HEK293 (cell line): ENCODE measurements around the gene GMPR.

Source experiments
- PRDM10 ChIP-seq: fragments of 450-650 bp; formaldehyde crosslinking; IDR thresholded peaks from 2 replicates; pipeline ENCODE4 v1.5.1; 2016; ENCODE audit warnings: missing biosample characterization, missing genetic modification characterization
- TRIM28 ChIP-seq: IDR thresholded peaks from 2 replicates; pipeline ENCODE4 v1.6.1; 2011; ENCODE audit warnings: low read length, control low read depth, borderline replicate concordance
- ZNF112 ChIP-seq: fragments of 450-650 bp; formaldehyde crosslinking; IDR thresholded peaks from 2 replicates; pipeline ENCODE4 v1.5.0; 2017; ENCODE audit warnings: missing biosample characterization, missing genetic modification characterization
- ZNF114 ChIP-seq: fragments of 450-650 bp; formaldehyde crosslinking; IDR thresholded peaks from 2 replicates; pipeline ENCODE4 v1.5.0; 2017; ENCODE audit warnings: missing biosample characterization, missing genetic modification characterization
- ZNF274 ChIP-seq, 2 experiments: fragments of 200-500 bp in 1 of 2; fragments of 450-650 bp in 1 of 2; sonication (Bioruptor generic) in 1 of 2; formaldehyde crosslinking in 1 of 2; IDR thresholded peaks; 2 replicates each; pipeline versions ENCODE4 v1.5.1 to v1.6.1; 2014 to 2016; ENCODE audit warnings: borderline replicate concordance in 1 of 2, inconsistent platforms in 1 of 2, low read length in 1 of 2, missing biosample characterization in 1 of 2, missing genetic modification characterization in 1 of 2
- ZNF544 ChIP-seq: fragments of 450-650 bp; formaldehyde crosslinking; IDR thresholded peaks from 2 replicates; pipeline ENCODE4 v1.5.0; 2017; ENCODE audit warnings: missing biosample characterization, missing genetic modification characterization
- TF ChIP-seq, protein P1 (sequence below): fragments of 450-650 bp; formaldehyde crosslinking; IDR thresholded peaks from 2 replicates; pipeline ENCODE4 v1.5.1; 2016; ENCODE audit warnings: missing biosample characterization, missing genetic modification characterization
- TF ChIP-seq, protein P2 (sequence below): fragments of 450-650 bp; formaldehyde crosslinking; IDR thresholded peaks from 2 replicates; pipeline ENCODE4 v1.5.1; 2016; ENCODE audit warnings: missing biosample characterization, missing genetic modification characterization
- TF ChIP-seq, protein P3 (sequence below): fragments of 450-650 bp; IDR thresholded peaks from 2 replicates; pipeline ENCODE4 v1.5.1; 2018; ENCODE audit warnings: missing biosample characterization, missing genetic modification characterization
- TF ChIP-seq, protein P4 (sequence below): sonication (generic); formaldehyde crosslinking; IDR thresholded peaks from 2 replicates; pipeline ENCODE4 v1.8.1; 2022; ENCODE audit warnings: mild to moderate bottlenecking, moderate library complexity, missing genetic modification reagents

DNA sequence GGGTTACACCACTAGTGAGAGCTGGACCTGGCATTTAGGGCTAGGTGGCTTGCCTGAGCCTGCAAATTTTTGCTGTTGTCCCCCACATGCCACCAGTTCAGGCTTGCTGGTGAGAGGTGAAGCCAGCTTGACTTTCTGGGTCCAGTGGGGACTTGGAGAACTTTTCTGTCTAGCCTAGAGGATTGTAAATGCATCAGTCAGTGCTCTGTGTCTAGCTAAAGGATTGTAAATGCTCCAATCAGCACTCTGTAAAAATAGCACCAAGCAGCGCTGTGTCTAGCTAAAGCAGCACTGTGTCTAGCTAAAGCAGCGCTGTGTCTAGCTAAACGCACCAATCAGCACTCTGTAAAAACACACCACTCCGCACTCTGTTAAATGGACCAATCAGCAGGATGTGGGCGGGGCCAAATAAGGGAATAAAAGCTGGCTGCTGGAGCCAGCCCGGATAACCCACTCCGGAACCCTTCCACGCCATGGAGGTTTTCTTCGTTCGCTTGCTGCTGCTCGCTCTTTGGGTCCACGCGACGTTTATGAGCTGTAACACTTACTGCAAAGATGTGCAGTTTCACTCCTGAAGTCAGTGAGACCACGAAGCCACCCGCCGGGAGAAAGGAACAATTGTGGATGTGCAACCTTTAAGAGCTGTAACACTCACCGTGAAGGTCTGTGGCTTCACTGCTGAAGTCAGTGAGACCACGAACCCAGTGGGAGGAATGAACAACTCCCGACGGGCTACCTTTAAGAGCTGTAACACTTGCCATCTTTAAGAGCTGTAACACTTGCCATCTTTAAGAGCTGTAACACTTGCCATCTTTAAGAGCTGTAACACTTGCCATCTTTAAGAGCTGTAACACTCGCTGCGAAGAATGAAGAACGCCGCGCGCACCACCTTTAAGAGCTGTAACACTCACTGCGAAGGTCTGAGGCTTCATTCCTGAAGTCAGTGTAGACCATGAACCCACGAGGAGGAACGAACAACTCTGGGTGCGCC is 27.3 kb downstream of the GMPR start:
- TF ChIP-seq, protein P1, sequence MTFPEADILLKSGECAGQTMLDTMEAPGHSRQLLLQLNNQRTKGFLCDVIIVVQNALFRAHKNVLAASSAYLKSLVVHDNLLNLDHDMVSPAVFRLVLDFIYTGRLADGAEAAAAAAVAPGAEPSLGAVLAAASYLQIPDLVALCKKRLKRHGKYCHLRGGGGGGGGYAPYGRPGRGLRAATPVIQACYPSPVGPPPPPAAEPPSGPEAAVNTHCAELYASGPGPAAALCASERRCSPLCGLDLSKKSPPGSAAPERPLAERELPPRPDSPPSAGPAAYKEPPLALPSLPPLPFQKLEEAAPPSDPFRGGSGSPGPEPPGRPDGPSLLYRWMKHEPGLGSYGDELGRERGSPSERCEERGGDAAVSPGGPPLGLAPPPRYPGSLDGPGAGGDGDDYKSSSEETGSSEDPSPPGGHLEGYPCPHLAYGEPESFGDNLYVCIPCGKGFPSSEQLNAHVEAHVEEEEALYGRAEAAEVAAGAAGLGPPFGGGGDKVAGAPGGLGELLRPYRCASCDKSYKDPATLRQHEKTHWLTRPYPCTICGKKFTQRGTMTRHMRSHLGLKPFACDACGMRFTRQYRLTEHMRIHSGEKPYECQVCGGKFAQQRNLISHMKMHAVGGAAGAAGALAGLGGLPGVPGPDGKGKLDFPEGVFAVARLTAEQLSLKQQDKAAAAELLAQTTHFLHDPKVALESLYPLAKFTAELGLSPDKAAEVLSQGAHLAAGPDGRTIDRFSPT (tag by site-specific recombination): no peak
- TF ChIP-seq, protein P2, sequence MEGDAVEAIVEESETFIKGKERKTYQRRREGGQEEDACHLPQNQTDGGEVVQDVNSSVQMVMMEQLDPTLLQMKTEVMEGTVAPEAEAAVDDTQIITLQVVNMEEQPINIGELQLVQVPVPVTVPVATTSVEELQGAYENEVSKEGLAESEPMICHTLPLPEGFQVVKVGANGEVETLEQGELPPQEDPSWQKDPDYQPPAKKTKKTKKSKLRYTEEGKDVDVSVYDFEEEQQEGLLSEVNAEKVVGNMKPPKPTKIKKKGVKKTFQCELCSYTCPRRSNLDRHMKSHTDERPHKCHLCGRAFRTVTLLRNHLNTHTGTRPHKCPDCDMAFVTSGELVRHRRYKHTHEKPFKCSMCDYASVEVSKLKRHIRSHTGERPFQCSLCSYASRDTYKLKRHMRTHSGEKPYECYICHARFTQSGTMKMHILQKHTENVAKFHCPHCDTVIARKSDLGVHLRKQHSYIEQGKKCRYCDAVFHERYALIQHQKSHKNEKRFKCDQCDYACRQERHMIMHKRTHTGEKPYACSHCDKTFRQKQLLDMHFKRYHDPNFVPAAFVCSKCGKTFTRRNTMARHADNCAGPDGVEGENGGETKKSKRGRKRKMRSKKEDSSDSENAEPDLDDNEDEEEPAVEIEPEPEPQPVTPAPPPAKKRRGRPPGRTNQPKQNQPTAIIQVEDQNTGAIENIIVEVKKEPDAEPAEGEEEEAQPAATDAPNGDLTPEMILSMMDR: no peak
- no peak for TF ChIP-seq ZNF544 (tag by site-specific recombination)
- TF ChIP-seq ZNF274 (IDR thresholded peaks at IDR 0.05; ENCODE audit: low read length): no peak
- no peak for TF ChIP-seq ZNF274 (tag by site-specific recombination; IDR thresholded peaks at IDR 0.05; ENCODE audit: borderline replicate concordance)
- no peak for TF ChIP-seq ZNF112 (tag by site-specific recombination)
- TF ChIP-seq PRDM10 (tag by site-specific recombination): no peak
- TF ChIP-seq TRIM28: no peak
- no peak for TF ChIP-seq ZNF114
- TF ChIP-seq, protein P3, sequence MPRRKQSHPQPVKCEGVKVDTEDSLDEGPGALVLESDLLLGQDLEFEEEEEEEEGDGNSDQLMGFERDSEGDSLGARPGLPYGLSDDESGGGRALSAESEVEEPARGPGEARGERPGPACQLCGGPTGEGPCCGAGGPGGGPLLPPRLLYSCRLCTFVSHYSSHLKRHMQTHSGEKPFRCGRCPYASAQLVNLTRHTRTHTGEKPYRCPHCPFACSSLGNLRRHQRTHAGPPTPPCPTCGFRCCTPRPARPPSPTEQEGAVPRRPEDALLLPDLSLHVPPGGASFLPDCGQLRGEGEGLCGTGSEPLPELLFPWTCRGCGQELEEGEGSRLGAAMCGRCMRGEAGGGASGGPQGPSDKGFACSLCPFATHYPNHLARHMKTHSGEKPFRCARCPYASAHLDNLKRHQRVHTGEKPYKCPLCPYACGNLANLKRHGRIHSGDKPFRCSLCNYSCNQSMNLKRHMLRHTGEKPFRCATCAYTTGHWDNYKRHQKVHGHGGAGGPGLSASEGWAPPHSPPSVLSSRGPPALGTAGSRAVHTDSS (tag by site-specific recombination): no peak
- TF ChIP-seq, protein P4, sequence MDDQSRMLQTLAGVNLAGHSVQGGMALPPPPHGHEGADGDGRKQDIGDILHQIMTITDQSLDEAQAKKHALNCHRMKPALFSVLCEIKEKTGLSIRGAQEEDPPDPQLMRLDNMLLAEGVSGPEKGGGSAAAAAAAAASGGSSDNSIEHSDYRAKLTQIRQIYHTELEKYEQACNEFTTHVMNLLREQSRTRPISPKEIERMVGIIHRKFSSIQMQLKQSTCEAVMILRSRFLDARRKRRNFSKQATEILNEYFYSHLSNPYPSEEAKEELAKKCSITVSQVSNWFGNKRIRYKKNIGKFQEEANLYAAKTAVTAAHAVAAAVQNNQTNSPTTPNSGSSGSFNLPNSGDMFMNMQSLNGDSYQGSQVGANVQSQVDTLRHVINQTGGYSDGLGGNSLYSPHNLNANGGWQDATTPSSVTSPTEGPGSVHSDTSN (CRISPR knock-in tag): no peak
